Measurements from ENCODE around the gene IMPG2.

DNA sequence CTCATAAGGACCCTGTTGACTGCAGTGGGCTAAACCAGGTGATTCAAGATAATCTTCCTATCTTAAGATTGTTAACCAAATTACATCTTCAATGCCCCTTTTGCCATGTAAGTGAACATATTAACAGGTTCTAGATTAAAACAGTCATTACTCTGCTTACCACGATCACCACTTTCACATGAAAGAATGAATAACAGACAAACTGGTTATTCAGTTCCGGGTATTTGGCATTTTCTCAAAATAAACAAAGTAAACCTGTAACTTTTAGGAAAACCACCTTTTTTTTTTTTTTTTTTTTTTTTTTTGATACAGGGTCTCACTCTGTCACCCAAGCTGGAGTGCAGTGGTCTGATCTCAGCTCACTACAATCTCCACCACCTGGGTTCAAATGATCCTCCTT is 131.2 kb downstream of the IMPG2 start:
- TF ChIP-seq, protein P1, sequence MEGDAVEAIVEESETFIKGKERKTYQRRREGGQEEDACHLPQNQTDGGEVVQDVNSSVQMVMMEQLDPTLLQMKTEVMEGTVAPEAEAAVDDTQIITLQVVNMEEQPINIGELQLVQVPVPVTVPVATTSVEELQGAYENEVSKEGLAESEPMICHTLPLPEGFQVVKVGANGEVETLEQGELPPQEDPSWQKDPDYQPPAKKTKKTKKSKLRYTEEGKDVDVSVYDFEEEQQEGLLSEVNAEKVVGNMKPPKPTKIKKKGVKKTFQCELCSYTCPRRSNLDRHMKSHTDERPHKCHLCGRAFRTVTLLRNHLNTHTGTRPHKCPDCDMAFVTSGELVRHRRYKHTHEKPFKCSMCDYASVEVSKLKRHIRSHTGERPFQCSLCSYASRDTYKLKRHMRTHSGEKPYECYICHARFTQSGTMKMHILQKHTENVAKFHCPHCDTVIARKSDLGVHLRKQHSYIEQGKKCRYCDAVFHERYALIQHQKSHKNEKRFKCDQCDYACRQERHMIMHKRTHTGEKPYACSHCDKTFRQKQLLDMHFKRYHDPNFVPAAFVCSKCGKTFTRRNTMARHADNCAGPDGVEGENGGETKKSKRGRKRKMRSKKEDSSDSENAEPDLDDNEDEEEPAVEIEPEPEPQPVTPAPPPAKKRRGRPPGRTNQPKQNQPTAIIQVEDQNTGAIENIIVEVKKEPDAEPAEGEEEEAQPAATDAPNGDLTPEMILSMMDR (optimal IDR thresholded peaks at IDR 0.05 in 1 of 3, IDR thresholded peaks at IDR 0.05 in 1 of 3, conservative IDR thresholded peaks at IDR 0.05 in 1 of 3; ENCODE audit: extremely low read depth in 1 of 3, insufficient read depth in 2 of 3, low read length in 3 of 3): no peak
- TF ChIP-seq EZH2 (IDR thresholded peaks at IDR 0.05; ENCODE audit: low read length): no peak
